ENCODE measurements around the gene ZG16B. TPM values are rescaled to one million over a fixed set of nuclear protein-coding genes. Genes with fewer than 3 reads are reported as not detected.

Gene ZG16B
- total RNA-seq, 1 donor from 2014 or later = 0.27 TPM

DNA sequence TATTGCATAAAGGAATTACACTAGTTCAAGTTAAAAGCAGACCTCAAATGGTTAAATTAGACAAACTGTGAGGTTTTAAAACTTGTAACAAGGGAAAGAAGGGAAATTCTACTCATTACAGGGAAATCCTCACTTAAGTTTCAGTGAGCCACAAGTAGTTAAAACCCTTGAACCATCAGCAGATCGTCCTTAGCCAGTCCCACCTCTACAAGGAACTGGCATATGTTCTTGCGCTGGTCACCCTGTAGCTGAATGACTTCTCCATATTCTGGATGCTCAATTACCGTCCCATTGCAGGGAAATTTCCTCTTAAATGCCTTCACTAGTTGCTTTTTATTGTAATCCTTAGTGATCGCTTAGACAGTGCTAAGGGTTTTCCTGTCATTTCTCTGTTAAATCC, 7.6 kb upstream of the ZG16B start:
- Histone ChIP-seq H3K36me3 (no peaks in the 10 kb centered on the region), H3K27ac (replicated peaks) (no peak overlapping the region), H3K9me3 (replicated peaks) (no peaks in the 10 kb centered on the region), H3K4me1 (no peaks in the 10 kb centered on the region), H3K4me3 (no peak overlapping the region), H3K27me3 (ENCODE audit: low read depth) (peaks cover 72% of the 10 kb centered on the region)
- intact Hi-C loops (cut with micrococcal nuclease) = no loop called here
- no peak for TF ChIP-seq CTCF (IDR thresholded peaks at IDR 0.05; ENCODE audit: borderline replicate concordance)
- DNase-seq = no peak

DNA sequence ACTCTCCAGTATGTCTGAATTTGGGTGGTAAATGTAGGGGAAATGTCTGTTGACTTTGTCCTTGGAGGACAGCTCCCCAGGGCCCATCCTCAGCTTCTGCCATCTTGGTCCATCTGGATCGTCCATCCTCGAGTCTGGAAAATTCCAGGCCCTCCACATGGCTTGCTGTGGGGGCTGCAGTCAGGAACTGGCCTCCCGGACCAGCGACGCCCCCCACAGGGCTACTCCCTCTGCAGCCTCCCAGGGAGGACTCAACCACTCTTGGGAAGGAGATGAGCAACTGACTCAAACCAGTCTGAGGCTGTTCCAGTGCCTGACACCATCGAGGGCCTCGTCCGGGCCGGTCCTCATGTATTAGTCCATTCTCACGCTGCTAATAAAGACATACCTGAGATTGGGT, 5.5 kb upstream of the ZG16B start:
- no peak for DNase-seq
- Histone ChIP-seq H3K9me3 (replicated peaks) (no peaks in the 10 kb centered on the region), H3K4me1 (no peaks in the 10 kb centered on the region), H3K36me3 (no peaks in the 10 kb centered on the region), H3K27ac (replicated peaks) (no peak overlapping the region), H3K27me3 (ENCODE audit: low read depth) (peaks cover 72% of the 10 kb centered on the region), H3K4me3 (no peak overlapping the region)
- intact Hi-C loops (cut with micrococcal nuclease) = no loop called here
- TF ChIP-seq CTCF (IDR thresholded peaks at IDR 0.05; ENCODE audit: borderline replicate concordance) = no peak

DNA sequence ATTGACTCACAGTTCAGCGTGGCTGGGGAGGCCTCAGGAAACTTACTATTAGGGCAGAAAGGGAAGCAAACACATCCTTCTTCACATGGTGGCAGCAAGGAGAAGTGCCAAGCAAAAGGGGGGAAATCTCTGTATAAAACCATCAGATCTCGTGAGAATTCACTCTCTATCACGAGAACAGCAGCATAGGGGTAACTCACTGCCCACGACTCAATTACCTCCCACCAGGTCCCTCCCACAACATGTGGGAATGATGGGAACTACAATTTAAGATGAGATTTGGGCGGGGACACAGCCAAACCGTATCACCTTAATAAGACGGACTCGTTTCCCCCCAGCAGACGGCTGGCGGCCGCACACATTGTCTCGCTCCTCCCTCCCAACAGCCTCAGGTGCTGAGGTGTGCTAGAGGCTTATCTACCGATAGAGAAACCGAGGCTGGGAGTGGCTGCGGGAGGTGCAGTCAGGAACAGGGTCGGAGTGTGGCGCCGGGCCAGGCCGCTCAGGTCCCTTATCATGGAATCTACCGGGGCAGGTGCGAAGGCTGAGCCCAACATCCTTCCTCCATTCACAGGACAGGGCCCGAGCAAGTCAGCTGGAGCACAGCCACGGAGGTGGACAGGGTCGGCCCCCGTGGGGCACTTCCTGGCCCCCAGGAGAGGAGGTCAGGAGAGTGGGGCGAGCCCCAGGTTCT, 4.9 kb upstream of the ZG16B start:
- no peak for TF ChIP-seq CTCF (IDR thresholded peaks at IDR 0.05; ENCODE audit: borderline replicate concordance)
- no peaks in the 10 kb centered on the region for H3K36me3 ChIP-seq

DNA sequence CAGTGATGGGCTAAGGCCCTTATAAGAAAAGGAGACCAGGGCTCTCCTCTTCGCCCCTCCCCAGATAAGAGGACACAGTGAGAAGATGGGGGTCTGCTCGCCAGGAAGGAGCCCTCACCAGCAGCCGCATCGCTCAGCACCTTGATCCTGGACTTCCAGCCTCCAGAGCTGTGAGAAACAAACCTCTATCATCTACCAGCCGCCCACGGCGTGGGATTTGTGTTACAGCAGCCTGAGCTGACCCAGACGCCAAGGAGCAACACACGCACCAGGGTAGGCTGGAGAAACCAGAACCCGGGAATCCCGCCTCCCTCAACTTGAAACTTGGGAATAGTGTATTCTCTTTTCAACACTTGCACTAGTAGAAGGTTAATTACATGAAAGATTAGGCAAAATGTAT, 4.2 kb upstream of the ZG16B start:
- intact Hi-C loops (cut with micrococcal nuclease) = no loop called here
- TF ChIP-seq CTCF (IDR thresholded peaks at IDR 0.05; ENCODE audit: borderline replicate concordance) = no peak
- Histone ChIP-seq H3K4me1 (no peaks in the 10 kb centered on the region), H3K4me3 (no peak overlapping the region), H3K27ac (replicated peaks) (no peak overlapping the region), H3K27me3 (ENCODE audit: low read depth) (peaks cover 72% of the 10 kb centered on the region), H3K36me3 (no peaks in the 10 kb centered on the region), H3K9me3 (replicated peaks) (no peaks in the 10 kb centered on the region)
- no peak for DNase-seq

More for the DNA sequence above, 4.9 kb upstream of the ZG16B start:
- Histone ChIP-seq H3K4me3 (no peak overlapping the region), H3K27me3 (ENCODE audit: low read depth) (peaks cover 72% of the 10 kb centered on the region), H3K4me1 (no peaks in the 10 kb centered on the region), H3K27ac (replicated peaks) (no peak overlapping the region), H3K9me3 (replicated peaks) (no peaks in the 10 kb centered on the region)
- DNase-seq = no peak
- intact Hi-C loops (cut with micrococcal nuclease) = no loop called here

- no peak overlapping the region for H3K27ac ChIP-seq (replicated peaks)
- H3K9me3 ChIP-seq (replicated peaks) = no peaks in the 10 kb centered on the region
- no peak overlapping the region for H3K4me3 ChIP-seq
- H3K4me1 ChIP-seq = no peaks in the 10 kb centered on the region
- intact Hi-C loops (cut with micrococcal nuclease) = no loop called here
- no peaks in the 10 kb centered on the region for H3K36me3 ChIP-seq
- DNase-seq = no peak
- H3K27me3 ChIP-seq (ENCODE audit: low read depth) = peaks cover 72% of the 10 kb centered on the region
- TF ChIP-seq CTCF (IDR thresholded peaks at IDR 0.05; ENCODE audit: borderline replicate concordance) = no peak
These were observed 3.3 kb upstream of the ZG16B start for GRCh38 chr16:2826591-2827373.
